ENCODE measurements around the gene MPZL1.

DNA sequence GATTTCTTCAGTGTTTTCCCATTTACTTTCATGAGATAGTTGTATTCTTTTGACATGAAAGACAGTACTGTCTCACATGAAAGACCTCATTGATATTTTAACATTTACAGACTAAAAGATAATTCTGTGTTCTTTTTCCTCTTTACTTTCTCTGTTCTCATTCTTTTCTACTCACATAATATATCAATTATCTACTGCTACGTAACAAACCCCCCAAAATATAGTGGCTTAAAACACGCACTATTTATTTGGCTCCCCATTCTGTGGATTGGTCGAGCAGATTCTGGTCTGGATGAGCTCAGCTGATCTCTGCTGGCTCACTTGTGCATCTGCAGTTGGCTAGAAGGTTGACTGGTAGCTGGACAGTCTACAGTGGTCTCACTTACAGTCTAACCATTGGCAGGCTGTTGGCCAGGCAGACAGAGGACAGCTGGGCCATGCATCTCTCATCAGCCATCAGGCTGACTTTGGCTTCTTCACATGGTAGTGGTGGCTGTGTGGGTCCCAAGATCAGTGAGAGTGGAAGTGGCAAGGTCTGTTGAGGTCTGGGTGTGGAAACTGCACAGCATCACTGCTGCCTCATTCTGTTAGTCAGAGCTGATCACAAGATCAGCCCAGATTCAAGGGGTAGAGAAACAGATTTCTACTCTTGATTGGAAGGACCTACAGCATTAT lies 63.2 kb downstream of the MPZL1 start:
- TF ChIP-seq, protein P1, sequence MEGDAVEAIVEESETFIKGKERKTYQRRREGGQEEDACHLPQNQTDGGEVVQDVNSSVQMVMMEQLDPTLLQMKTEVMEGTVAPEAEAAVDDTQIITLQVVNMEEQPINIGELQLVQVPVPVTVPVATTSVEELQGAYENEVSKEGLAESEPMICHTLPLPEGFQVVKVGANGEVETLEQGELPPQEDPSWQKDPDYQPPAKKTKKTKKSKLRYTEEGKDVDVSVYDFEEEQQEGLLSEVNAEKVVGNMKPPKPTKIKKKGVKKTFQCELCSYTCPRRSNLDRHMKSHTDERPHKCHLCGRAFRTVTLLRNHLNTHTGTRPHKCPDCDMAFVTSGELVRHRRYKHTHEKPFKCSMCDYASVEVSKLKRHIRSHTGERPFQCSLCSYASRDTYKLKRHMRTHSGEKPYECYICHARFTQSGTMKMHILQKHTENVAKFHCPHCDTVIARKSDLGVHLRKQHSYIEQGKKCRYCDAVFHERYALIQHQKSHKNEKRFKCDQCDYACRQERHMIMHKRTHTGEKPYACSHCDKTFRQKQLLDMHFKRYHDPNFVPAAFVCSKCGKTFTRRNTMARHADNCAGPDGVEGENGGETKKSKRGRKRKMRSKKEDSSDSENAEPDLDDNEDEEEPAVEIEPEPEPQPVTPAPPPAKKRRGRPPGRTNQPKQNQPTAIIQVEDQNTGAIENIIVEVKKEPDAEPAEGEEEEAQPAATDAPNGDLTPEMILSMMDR (IDR thresholded peaks at IDR 0.05) = no peak
- TF ChIP-seq EP300 (IDR thresholded peaks at IDR 0.05) (no peak), POLR2AphosphoS5 (IDR thresholded peaks at IDR 0.05) (no peak), POLR2A (IDR thresholded peaks at IDR 0.05) (no peak)
